Panc1 (cell line): ENCODE results near the gene BCAS2. TPM values are rescaled to one million over a fixed set of nuclear protein-coding genes. Genes with fewer than 3 reads are reported as not detected.

ENCODE experiments used
- ATAC-seq: fragments of 200-7000 bp; cut with Tn5 transposase; 2 replicates; pipeline ENCODE4 v1.9.1; 2020; ENCODE audit warnings: mild to moderate bottlenecking, moderate library complexity
- BruUV-seq: library from RNA; stranded (reverse); fragments of 400-500 nt; replicated peaks from 2 replicates; lab custom pipeline; 2021; lab: Mats Ljungman, UMichigan
- CTCF ChIA-PET: fragments of 300-600 bp; sonication (Branson Sonifier 250); formaldehyde crosslinking; loops from one replicate; lab custom pipeline; 2022; ENCODE audit warnings: antibody characterized with exemption; lab: Charles Lee
- POLR2A ChIA-PET: fragments of 300-600 bp; sonication (Branson Sonifier 250); formaldehyde crosslinking; loops from one replicate; lab custom pipeline; 2022; ENCODE audit warnings: antibody characterized with exemption; lab: Charles Lee
- DNase-seq: peaks from one replicate; pipeline ENCODE4 v3.0.0-alpha.2; 2010; ENCODE audit warnings: low read depth, low spot score
- H3K27ac ChIP-seq: 2 replicates; pipeline ENCODE4 v1.5.1; 2011; ENCODE audit warnings: mild to moderate bottlenecking, low read length, inconsistent platforms
- H3K27me3 ChIP-seq: fragments of 200-500 bp; sonication (Bioruptor generic); 2 replicates; pipeline ENCODE4 v1.6.0; 2014; ENCODE audit warnings: low read length, inconsistent platforms; ENCODE audit not compliant: control insufficient read depth, insufficient read depth
- H3K36me3 ChIP-seq: fragments of 200-500 bp; sonication (Bioruptor generic); 2 replicates; pipeline ENCODE4 v1.5.1; 2014; ENCODE audit warnings: inconsistent platforms, mild to moderate bottlenecking, low read length, moderate library complexity; ENCODE audit not compliant: control insufficient read depth, insufficient read depth
- H3K4me1 ChIP-seq: 2 replicates; pipeline ENCODE4 v1.5.1; 2011; ENCODE audit warnings: inconsistent platforms, mild to moderate bottlenecking, low read length, moderate library complexity; ENCODE audit not compliant: control insufficient read depth, insufficient read depth
- H3K4me3 ChIP-seq, 2 experiments: 2 replicates each; pipeline ENCODE4 v1.5.1; 2011 to 2012; ENCODE audit warnings: low read depth in 2 of 2, low read length in 2 of 2, mild to moderate bottlenecking in 2 of 2, inconsistent platforms in 1 of 2, moderate library complexity in 1 of 2
- H3K9me3 ChIP-seq: fragments of 200-500 bp; sonication (Bioruptor generic); 2 replicates; pipeline ENCODE4 v1.5.1; 2014; ENCODE audit warnings: low read depth, mild to moderate bottlenecking, inconsistent platforms, low read length, moderate library complexity; ENCODE audit not compliant: control insufficient read depth, insufficient read depth
- POLR2AphosphoS5 ChIP-seq: IDR thresholded peaks from 2 replicates; pipeline ENCODE4 v1.6.1; 2012; ENCODE audit warnings: mild to moderate bottlenecking, low read depth, low read length, moderate library complexity
- SIN3A ChIP-seq: IDR thresholded peaks from 2 replicates; pipeline ENCODE4 v1.6.1; 2012; ENCODE audit warnings: low read depth, mild to moderate bottlenecking, low read length, moderate library complexity, borderline replicate concordance; ENCODE audit not compliant: insufficient read depth
- TCF7L2 ChIP-seq: IDR thresholded peaks from 2 replicates; pipeline ENCODE4 v1.6.1; 2011; ENCODE audit warnings: mild to moderate bottlenecking, low read depth, low read length, inconsistent platforms
- in situ Hi-C: cut with HindIII; loops from 2 replicates; pipeline ENCODE4 v1.10.0; 2016; ENCODE audit warnings: low sequenced_read_pairs, low pct_unique_long_range_greater_than_20kb
- intact Hi-C: fragments of 100-400 bp; cut with micrococcal nuclease; formaldehyde crosslinking; loops from one replicate; pipeline ENCODE4 v1.10.0; 2022; ENCODE audit not compliant: unreplicated experiment
- total RNA-seq: library from RNA; stranded (reverse); gene quantifications from one replicate; pipeline ENCODE4 v1.2.1, GENCODE V29; 2021; ENCODE audit not compliant: unreplicated experiment
- TF ChIP-seq, protein P1 (sequence below): fragments of 450-650 bp; IDR thresholded peaks from 2 replicates; pipeline ENCODE4 v1.5.1; 2017; ENCODE audit warnings: mild to moderate bottlenecking
- TF ChIP-seq, protein P2 (sequence below), 2 experiments: IDR thresholded peaks; 2 replicates each; pipeline ENCODE4 v1.6.1; 2011 to 2012; ENCODE audit warnings: low read depth in 2 of 2, control low read depth in 1 of 2, low read length in 1 of 2, mild to moderate bottlenecking in 1 of 2, moderate library complexity in 1 of 2; ENCODE audit not compliant: insufficient read depth in 1 of 2

BCAS2 gene
- total RNA-seq, 1 experiment from 2014 or later, result 23.5 TPM

DNA sequence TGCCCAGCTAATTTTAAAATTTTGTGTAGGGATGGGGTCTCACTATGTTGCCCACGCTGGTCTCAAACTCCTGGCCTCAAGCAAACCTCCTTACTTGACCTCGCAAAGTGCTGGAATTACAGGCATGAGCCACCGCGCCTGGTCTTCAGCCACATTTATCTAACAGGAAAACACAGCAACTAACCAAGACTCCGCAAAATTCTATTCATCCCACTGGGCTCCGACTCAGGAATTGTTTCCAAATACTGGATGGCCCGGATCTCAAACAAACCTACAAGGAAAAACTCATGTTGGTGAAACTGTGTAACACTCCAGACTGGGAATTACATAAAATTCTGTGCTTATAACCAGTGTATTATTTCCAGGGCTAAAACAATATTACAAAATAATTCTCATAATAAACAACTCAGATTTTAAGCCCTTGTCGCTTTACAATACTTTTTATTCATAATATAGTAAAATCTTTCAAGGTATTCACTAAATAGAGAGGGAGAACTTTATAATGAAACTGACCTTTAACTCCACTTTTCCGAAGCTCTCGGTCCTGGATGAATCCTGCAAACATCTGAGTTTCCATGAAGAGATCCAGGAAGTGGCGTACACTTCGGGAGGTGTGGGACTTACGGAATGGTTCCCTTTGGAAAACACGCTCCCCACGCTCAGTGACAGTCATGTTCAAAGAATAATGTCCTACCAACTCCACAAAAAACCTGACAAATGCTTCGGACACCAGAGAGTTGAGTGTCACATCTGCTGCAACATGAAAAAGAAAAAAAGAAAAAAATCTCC is 6.0 kb upstream of the BCAS2 start:
- Histone ChIP-seq H3K4me1 (no peaks in the 10 kb centered on the region), H3K27ac (no peak overlapping the region), H3K9me3 (no peaks in the 10 kb centered on the region), H3K27me3 (no peaks in the 10 kb centered on the region), H3K36me3 (no peaks in the 10 kb centered on the region), H3K4me3 (no peak overlapping the region)
- POLR2A ChIA-PET, result no interaction called here
- TF ChIP-seq TCF7L2 (no peak), SIN3A (no peak), POLR2AphosphoS5 (no peak)
- TF ChIP-seq, protein P1, sequence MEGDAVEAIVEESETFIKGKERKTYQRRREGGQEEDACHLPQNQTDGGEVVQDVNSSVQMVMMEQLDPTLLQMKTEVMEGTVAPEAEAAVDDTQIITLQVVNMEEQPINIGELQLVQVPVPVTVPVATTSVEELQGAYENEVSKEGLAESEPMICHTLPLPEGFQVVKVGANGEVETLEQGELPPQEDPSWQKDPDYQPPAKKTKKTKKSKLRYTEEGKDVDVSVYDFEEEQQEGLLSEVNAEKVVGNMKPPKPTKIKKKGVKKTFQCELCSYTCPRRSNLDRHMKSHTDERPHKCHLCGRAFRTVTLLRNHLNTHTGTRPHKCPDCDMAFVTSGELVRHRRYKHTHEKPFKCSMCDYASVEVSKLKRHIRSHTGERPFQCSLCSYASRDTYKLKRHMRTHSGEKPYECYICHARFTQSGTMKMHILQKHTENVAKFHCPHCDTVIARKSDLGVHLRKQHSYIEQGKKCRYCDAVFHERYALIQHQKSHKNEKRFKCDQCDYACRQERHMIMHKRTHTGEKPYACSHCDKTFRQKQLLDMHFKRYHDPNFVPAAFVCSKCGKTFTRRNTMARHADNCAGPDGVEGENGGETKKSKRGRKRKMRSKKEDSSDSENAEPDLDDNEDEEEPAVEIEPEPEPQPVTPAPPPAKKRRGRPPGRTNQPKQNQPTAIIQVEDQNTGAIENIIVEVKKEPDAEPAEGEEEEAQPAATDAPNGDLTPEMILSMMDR, result no peak
- TF ChIP-seq, protein P2, sequence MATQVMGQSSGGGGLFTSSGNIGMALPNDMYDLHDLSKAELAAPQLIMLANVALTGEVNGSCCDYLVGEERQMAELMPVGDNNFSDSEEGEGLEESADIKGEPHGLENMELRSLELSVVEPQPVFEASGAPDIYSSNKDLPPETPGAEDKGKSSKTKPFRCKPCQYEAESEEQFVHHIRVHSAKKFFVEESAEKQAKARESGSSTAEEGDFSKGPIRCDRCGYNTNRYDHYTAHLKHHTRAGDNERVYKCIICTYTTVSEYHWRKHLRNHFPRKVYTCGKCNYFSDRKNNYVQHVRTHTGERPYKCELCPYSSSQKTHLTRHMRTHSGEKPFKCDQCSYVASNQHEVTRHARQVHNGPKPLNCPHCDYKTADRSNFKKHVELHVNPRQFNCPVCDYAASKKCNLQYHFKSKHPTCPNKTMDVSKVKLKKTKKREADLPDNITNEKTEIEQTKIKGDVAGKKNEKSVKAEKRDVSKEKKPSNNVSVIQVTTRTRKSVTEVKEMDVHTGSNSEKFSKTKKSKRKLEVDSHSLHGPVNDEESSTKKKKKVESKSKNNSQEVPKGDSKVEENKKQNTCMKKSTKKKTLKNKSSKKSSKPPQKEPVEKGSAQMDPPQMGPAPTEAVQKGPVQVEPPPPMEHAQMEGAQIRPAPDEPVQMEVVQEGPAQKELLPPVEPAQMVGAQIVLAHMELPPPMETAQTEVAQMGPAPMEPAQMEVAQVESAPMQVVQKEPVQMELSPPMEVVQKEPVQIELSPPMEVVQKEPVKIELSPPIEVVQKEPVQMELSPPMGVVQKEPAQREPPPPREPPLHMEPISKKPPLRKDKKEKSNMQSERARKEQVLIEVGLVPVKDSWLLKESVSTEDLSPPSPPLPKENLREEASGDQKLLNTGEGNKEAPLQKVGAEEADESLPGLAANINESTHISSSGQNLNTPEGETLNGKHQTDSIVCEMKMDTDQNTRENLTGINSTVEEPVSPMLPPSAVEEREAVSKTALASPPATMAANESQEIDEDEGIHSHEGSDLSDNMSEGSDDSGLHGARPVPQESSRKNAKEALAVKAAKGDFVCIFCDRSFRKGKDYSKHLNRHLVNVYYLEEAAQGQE (IDR thresholded peaks at IDR 0.05; ENCODE audit: insufficient read depth in 1 of 2, low read depth in 2 of 2, low read length in 1 of 2), result no peak
- DNase-seq (no peak), ATAC-seq (no peak)
- BruUV-seq, result no TSS peak
- in situ Hi-C loops (no loop called here), intact Hi-C loops (no loop called here)
- CTCF ChIA-PET, result no interaction called here

DNA sequence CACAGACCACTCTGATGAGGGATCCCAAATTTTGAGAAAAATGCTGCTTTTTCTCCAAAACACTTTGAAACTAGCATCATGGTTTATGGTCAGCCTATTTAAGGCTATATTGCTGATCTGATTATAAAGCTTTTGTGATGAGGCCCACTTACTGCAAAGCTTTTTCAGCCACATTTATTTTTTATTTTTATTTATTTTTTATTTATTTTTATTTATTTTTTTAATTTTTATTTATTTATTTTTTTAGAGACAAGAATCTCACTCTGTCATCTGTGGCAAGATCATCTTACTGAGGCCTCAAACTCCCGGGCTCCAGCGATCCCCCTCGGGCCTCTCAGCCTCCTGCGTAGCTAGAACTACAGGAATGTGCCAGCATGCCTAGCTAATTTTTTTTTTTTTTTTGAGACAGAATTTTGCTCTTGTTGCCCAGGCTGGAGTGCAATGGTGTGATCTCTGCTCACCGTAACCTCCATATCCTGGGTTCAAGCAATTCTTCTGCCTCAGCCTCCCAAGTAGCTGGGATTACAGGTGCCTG is 5.2 kb upstream of the BCAS2 start:
- in situ Hi-C loops (no loop called here), intact Hi-C loops (no loop called here)
- no peaks in the 10 kb centered on the region for H3K4me1 ChIP-seq
- TF ChIP-seq, protein P2 (IDR thresholded peaks at IDR 0.05; ENCODE audit: insufficient read depth in 1 of 2, low read depth in 2 of 2, low read length in 1 of 2), result no peak
- TF ChIP-seq SIN3A (no peak), TCF7L2 (no peak), POLR2AphosphoS5 (no peak)
- TF ChIP-seq, protein P1, result no peak
- H3K4me3 ChIP-seq, result no peak overlapping the region
- CTCF ChIA-PET, result no interaction called here
- ATAC-seq (no peak), DNase-seq (no peak)
- H3K27me3 ChIP-seq, result no peaks in the 10 kb centered on the region
- H3K9me3 ChIP-seq, result no peaks in the 10 kb centered on the region
- POLR2A ChIA-PET, result no interaction called here
- no peaks in the 10 kb centered on the region for H3K36me3 ChIP-seq
- no TSS peak for BruUV-seq
- no peak overlapping the region for H3K27ac ChIP-seq
